Measurements from ENCODE around the gene SIRPG. TPM values are rescaled to one million over a fixed set of nuclear protein-coding genes. Genes with fewer than 3 reads are reported as not detected.

The SIRPG gene
- total and polyA plus RNA-seq, 9 donors = 0.06 to 1.4 (median 0.24) TPM; not detected in 5

GRCh38 chr20:1693427-1693826 lies 35.8 kb upstream of the SIRPG start:
- Histone ChIP-seq H3K27ac (no peak overlapping the region), H3K36me3 (no peaks in the 10 kb centered on the region), H3K27me3 (no peaks in the 10 kb centered on the region), H3K9me3 (no peaks in the 10 kb centered on the region), H3K4me3 (no peak overlapping the region), H3K4me1 (ENCODE audit: insufficient read depth) (no peaks in the 10 kb centered on the region)
- intact Hi-C loops (cut with DNase I) = no loop called here
- TF ChIP-seq CTCF (IDR thresholded peaks at IDR 0.05) (no peak), POLR2A (IDR thresholded peaks at IDR 0.05) (no peak), EP300 (IDR thresholded peaks at IDR 0.05) (no peak)
- no peak for DNase-seq
- 19 to 40% (median 27%) methylated on average over 1 of the region's 1 CpG for WGBS, 3 donors

- Histone ChIP-seq H3K9me3 (no peaks in the 10 kb centered on the region), H3K36me3 (no peaks in the 10 kb centered on the region), H3K4me1 (ENCODE audit: insufficient read depth) (no peaks in the 10 kb centered on the region), H3K27ac (no peak overlapping the region), H3K4me3 (no peak overlapping the region), H3K27me3 (no peaks in the 10 kb centered on the region)
- DNase-seq = no peak
- intact Hi-C loops (cut with DNase I) = no loop called here
- 63 to 71% (median 69%) methylated on average over 3 of the region's 3 CpGs for WGBS, 3 donors
- no peak for TF ChIP-seq EP300 (IDR thresholded peaks at IDR 0.05)
- TF ChIP-seq POLR2A (IDR thresholded peaks at IDR 0.05) = no peak
- TF ChIP-seq CTCF (IDR thresholded peaks at IDR 0.05) = no peak
Observed at GRCh38 chr20:1689721-1690120, 32.1 kb upstream of the SIRPG start.

- Histone ChIP-seq H3K36me3 (no peaks in the 10 kb centered on the region), H3K27me3 (no peaks in the 10 kb centered on the region), H3K4me1 (ENCODE audit: insufficient read depth) (no peaks in the 10 kb centered on the region), H3K27ac (no peak overlapping the region), H3K4me3 (no peak overlapping the region), H3K9me3 (no peaks in the 10 kb centered on the region)
- intact Hi-C loops (cut with DNase I) = no loop called here
- no peak for DNase-seq
- TF ChIP-seq POLR2A (IDR thresholded peaks at IDR 0.05) (no peak), CTCF (IDR thresholded peaks at IDR 0.05) (no peak), EP300 (IDR thresholded peaks at IDR 0.05) (no peak)
- 75 to 82% (median 77%) methylated on average over 4 of the region's 4 CpGs for WGBS, 3 donors
Observed at GRCh38 chr20:1688886-1689538, 31.4 kb upstream of the SIRPG start.

GRCh38 chr20:1687053-1687452 lies 29.5 kb upstream of the SIRPG start:
- no peak for TF ChIP-seq CTCF (IDR thresholded peaks at IDR 0.05)
- no peak for TF ChIP-seq POLR2A (IDR thresholded peaks at IDR 0.05)
- no peak for TF ChIP-seq EP300 (IDR thresholded peaks at IDR 0.05)
- H3K27ac ChIP-seq = no peak overlapping the region
- H3K9me3 ChIP-seq = no peaks in the 10 kb centered on the region
- intact Hi-C loops (cut with DNase I) = no loop called here
- no peak for DNase-seq
- no peaks in the 10 kb centered on the region for H3K36me3 ChIP-seq
- no peaks in the 10 kb centered on the region for H3K27me3 ChIP-seq
- no peaks in the 10 kb centered on the region for H3K4me1 ChIP-seq (ENCODE audit: insufficient read depth)
- H3K4me3 ChIP-seq = no peak overlapping the region
